Measurements from ENCODE around the gene KRT86. TPM values are rescaled to one million over a fixed set of nuclear protein-coding genes. Genes with fewer than 3 reads are reported as not detected.

Gene KRT86
- total RNA-seq, 4 donors from 2014 or later = not detected

DNA sequence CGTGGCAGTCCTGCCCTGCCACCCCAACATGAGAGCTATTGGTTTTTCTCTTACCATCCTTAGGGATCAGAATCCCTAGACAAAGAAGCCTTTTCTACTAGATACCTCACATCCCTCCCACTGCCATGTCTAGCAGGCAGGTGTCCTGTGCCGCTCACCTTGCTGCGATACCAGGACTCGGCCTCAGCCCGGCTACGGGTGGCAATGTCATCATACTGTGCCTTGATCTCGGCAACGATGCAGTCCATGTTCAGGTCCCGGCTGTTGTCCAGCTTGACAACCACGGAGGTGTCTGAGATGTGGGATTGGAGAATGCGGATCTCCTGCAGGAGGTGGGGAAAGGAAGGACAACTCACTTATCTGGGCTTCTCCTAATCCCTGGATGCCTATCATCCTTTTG is 42.3 kb downstream of the KRT86 start:
- H3K36me3 ChIP-seq = no peaks in the 10 kb centered on the region
- no peak overlapping the region for H3K27ac ChIP-seq
- no peaks in the 10 kb centered on the region for H3K9me3 ChIP-seq
- no peaks in the 10 kb centered on the region for H3K4me1 ChIP-seq
- H3K27me3 ChIP-seq = no peaks in the 10 kb centered on the region
- TF ChIP-seq, protein P1, sequence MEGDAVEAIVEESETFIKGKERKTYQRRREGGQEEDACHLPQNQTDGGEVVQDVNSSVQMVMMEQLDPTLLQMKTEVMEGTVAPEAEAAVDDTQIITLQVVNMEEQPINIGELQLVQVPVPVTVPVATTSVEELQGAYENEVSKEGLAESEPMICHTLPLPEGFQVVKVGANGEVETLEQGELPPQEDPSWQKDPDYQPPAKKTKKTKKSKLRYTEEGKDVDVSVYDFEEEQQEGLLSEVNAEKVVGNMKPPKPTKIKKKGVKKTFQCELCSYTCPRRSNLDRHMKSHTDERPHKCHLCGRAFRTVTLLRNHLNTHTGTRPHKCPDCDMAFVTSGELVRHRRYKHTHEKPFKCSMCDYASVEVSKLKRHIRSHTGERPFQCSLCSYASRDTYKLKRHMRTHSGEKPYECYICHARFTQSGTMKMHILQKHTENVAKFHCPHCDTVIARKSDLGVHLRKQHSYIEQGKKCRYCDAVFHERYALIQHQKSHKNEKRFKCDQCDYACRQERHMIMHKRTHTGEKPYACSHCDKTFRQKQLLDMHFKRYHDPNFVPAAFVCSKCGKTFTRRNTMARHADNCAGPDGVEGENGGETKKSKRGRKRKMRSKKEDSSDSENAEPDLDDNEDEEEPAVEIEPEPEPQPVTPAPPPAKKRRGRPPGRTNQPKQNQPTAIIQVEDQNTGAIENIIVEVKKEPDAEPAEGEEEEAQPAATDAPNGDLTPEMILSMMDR (IDR thresholded peaks at IDR 0.05) = no peak
- no peak for TF ChIP-seq POLR2A (IDR thresholded peaks at IDR 0.05)
- DNase-seq = no peak
- no peak overlapping the region for H3K4me3 ChIP-seq

DNA sequence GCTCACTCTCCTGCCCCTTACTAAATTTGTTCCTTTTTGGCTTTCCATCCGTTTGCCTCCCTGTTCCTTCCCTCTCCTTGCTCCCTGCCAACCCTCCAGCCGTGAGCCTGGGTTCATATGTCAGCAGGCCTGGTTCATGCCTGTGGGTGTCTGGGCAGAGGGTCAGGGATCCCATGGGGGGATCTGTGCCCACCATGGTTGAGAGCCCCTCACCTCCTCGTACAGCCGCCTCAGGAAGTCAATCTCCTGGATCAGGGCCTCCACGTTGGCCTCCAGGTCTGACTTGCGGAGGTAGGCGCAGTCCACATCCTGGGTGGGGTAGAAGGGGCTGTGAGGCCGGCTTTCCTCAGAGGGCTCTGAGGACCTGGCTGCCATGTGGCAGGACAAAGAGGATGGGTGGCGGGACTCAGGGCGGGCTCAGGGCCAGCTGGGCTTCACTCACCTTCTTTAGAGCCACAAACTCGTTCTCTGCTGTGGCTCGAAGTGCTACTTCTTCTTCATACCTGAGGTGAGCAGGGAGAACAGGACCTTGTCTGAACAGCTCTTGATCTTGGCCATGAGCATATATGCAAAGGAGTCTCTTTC is 43.1 kb downstream of the KRT86 start:
- no peak for DNase-seq
- H3K9me3 ChIP-seq = no peaks in the 10 kb centered on the region

DNA sequence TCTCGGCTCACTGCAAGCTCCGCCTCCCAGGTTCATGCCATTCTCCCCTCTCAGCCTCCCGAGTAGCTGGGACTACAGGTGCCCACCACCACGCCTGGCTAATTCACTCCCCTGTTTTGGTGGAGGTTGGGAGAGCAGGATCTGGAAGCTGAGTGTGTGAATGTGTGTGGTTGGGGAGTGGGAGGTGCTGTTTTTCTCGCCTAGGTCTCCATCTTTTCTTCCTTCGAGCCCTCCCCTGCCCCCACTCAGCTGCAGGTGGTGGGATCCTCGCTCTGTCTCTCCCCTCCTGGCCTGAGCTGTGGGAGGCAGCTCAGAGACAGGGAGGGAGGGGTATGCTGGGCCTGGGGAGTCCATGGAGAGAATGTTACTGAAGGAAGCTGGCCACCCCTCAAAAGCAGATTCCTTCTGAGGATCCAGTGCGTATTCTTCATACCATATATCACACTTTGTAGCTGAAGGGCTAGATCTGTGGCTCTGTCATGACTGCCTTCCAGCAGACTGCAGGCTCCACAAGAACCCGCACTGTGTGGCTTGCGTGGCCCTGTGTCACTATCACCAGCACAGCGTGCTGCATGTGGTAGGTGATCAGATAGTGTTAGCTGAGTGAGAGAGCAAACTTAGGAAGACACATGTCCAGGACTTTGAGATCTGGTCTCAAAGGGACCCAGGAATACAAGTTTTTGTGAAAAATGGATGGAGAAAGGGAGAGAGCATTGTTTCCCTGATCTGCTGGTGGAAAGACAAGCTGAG is 44.0 kb downstream of the KRT86 start:
- TF ChIP-seq, protein P1 (IDR thresholded peaks at IDR 0.05) = no peak
- TF ChIP-seq POLR2A (IDR thresholded peaks at IDR 0.05) = no peak
- H3K9me3 ChIP-seq = no peaks in the 10 kb centered on the region
- no peaks in the 10 kb centered on the region for H3K36me3 ChIP-seq
- H3K4me3 ChIP-seq = no peak overlapping the region
- peak in 2 of 3 donors; percentile 13 to 25 for DNase-seq
- H3K27ac ChIP-seq = no peak overlapping the region
- H3K4me1 ChIP-seq = no peaks in the 10 kb centered on the region
- H3K27me3 ChIP-seq = no peaks in the 10 kb centered on the region

More for the DNA sequence above, 43.1 kb downstream of the KRT86 start:
- Histone ChIP-seq H3K4me3 (no peak overlapping the region), H3K27ac (no peak overlapping the region), H3K36me3 (no peaks in the 10 kb centered on the region), H3K4me1 (no peaks in the 10 kb centered on the region), H3K27me3 (no peaks in the 10 kb centered on the region)
- TF ChIP-seq, protein P1 (IDR thresholded peaks at IDR 0.05) = no peak
- no peak for TF ChIP-seq POLR2A (IDR thresholded peaks at IDR 0.05)

DNA sequence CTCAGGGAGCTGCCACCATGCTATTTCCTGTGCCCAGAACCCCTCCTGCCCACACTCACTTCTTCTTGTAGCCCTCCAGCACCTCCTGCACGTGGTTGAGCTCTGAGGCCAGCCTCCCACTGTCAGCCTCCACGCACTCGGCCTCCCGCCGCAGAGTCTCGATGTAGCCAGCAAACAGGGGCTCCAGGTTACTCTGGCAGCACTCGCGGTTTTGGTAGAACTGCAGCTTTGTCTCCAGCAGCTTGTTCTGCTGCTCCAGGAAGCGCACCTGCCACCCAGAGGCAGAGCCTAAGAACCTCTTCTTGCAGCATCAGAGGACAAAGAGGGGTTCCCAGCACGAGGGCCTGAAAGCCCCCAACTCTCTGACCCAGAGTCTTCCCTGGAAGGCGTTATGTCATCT is 44.7 kb downstream of the KRT86 start:
- Histone ChIP-seq H3K4me3 (no peak overlapping the region), H3K4me1 (no peaks in the 10 kb centered on the region), H3K9me3 (no peaks in the 10 kb centered on the region), H3K27me3 (no peaks in the 10 kb centered on the region), H3K36me3 (no peaks in the 10 kb centered on the region), H3K27ac (no peak overlapping the region)
- TF ChIP-seq, protein P1 (IDR thresholded peaks at IDR 0.05) = no peak
- no peak for TF ChIP-seq POLR2A (IDR thresholded peaks at IDR 0.05)
- DNase-seq = peak in 2 of 3 donors; percentile 24 to 27

DNA sequence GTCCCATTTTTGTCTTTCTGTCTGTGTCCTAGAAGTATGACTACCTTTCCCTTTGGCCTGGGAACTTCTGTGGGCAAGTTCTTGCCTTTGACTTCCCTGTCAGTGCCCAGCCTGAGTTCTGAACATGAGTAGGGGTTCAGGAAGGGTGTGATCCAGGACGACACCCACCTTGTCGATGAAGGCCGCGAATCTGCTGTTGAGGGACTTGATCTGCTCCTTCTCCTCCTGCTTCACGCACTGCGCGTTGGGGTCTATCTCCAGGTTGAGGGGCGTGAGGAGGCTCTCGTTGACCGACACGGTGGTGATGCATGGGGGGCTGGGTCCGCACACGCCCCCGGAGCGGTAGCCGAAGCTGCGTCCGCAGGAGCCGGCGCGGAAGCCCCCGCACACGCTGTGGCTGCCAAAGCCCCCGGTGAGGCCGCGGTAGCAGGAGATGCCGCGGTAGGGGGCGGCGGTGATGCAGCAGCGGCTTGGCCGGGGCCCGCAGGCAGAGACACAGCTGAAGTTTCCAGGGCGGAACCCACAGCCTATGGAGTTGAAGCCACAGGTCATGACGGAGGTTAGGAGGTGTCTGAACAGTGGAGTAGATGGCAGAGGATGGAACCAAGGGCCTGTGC is 46.4 kb downstream of the KRT86 start, which contains the start of gene KRT83:
TSS of gene KRT83 (minus strand) at position 615 of the 617 bp plus-strand sequence. CDS start at position 552, 63 bp downstream.
- TF ChIP-seq POLR2A (IDR thresholded peaks at IDR 0.05) = no peak
- TF ChIP-seq, protein P1 (IDR thresholded peaks at IDR 0.05) = no peak
- Histone ChIP-seq H3K27me3 (no peaks in the 10 kb centered on the region), H3K4me3 (no peak within 1 kb of the TSS)

More for the DNA sequence above, 46.4 kb downstream of the KRT86 start, which contains the start of gene KRT83:
- H3K4me1 ChIP-seq = no peaks in the 10 kb centered on the region
- peak in 2 of 3 donors; percentile 16 to 21 for DNase-seq
- H3K9me3 ChIP-seq = no peaks in the 10 kb centered on the region
- H3K36me3 ChIP-seq = no peaks in the 10 kb centered on the region
- H3K27ac ChIP-seq = no peak within 1 kb of the TSS

All from Peyer's patch (tissue), 4 donors.